ENCODE measurements around the gene CAND1.
"Not testable (repeated sequence)": the region's sequence is repeated elsewhere in the genome, so short reads cannot be mapped to it uniquely, and the experiment has no call there.

The CAND1 gene

DNA sequence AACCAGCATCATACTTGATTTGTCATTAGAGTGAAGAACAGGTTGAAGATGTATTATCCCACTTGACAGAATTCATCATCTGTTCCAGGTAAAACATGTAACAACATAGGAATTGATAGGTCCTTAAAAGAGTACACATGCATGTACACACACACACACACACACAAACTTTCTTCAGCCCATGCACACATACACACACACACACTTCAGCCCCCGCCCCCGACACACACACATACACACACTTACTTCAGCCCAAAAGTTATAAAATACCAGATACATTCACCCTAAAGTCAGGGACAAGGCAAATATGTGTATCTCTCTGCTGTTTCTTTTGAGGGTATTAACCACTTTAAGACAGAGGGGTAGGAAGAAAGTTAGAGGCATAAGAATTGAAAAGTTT, 15.4 kb downstream of the CAND1 start:
- no peak for DNase-seq

DNA sequence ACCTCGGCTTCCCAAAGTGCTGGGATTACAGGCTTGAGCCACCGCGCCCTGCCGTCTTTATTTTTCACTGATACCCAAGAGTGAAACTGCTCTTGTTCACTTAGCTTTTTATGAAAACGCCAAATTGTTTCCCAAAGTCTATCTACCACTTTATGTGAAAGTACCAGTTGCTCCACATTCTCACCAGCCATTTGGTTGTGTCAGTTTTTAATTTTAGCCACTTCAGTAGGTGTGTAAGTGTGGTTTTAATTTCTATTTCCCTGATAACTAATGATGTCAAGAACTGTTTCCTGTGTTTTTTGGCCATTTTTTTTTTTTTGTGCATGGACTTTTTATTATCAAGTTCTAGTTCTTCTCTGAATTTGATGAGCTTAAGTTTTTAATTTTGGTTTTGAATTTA, 17.1 kb downstream of the CAND1 start:
- DNase-seq = no peak

DNA sequence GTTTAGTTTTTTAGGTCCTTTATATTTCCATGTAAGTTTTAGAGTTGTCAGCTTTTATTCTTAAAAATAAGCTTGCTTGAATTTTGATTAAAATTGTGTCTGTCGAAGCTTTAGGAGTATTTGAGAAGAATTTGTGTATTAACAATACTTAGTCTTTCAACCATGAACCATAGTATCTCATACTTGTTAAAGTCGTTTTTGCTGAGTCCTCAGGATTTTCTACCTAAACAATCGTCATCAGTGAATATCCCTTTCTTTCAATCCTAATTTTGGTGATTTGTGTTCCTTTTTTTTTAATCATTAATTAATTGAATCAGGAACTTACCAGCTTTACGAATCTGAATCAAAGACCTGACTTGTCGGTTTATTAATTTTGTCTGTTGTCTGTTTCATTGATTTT, 18.2 kb downstream of the CAND1 start:
- DNase-seq = no peak

DNA sequence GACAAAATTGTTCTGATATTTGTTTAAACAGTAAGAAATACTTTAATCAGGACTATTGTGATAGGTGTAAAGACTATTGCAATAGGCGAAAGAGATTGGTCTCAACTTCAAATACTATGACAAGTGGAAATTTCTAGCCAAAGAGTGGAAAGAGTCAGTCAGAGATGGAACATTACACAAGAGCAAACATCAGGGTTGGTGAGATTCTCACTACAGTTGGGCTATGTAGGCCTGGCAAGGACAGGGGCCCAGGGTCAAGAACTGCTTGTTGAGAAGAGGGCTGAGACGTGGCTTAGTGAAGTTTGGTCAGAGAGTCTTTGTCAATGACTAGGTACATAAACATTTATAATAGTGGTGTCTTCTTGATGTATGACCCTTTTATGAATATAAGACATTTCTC, 19.4 kb downstream of the CAND1 start:
- no peak for DNase-seq

DNA sequence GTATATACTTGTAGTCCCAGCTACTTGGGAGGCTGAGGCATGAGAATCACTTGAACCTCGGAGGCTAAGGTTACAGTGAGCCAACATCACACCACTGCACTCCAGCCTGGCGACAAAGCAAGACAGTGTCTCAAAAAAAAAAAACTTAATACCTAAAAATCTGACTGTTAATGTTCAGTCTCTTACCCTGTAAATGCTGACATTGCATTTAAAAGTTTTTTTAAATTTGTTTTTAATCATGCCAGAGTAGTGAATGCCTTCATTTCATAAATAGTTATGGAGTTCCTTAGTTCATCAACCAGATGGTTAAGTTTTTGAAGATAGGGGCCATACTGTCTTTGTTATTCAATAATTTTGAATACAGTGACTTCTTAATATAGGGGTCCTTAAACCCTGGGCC, 21.2 kb downstream of the CAND1 start:
- no peak for DNase-seq

DNA sequence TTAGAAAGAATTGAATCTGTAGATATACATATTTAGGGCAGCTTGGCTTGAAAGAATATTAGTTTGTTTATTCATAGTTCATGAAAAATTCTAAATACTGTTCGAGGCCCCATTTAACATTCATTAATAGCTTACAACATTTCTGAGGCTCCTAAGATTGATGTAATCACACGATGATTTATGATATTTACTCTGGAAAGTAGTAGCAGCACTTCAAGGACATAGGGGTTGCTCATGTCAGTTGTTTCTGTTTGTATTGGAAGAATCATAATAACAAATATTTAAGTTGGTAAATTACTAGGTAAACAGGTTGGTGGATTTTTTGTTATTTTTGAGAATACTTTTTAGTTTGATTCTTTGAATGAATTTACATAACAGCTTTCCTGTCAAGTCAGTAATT, 30.4 kb downstream of the CAND1 start:
- DNase-seq = no peak

DNA sequence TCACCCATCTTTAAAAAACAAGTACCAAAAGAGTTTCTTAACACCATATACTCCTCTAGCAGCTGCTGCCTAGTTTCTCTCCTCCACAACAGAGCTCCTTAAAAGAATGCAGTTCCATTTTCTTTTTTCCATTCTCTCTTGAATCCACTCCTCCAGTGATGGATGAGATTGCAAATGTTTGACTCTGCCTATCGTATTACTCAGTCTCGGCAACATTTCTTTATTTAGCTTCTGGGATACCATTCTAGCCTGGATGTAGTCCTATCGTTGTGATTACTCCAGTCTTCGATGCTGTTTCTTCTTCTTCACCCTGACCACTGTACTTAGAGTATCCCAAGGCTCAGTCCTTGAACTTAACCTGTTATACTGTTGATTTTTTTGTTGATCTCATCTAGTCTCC, 30.8 kb downstream of the CAND1 start:
- DNase-seq = no peak

DNA sequence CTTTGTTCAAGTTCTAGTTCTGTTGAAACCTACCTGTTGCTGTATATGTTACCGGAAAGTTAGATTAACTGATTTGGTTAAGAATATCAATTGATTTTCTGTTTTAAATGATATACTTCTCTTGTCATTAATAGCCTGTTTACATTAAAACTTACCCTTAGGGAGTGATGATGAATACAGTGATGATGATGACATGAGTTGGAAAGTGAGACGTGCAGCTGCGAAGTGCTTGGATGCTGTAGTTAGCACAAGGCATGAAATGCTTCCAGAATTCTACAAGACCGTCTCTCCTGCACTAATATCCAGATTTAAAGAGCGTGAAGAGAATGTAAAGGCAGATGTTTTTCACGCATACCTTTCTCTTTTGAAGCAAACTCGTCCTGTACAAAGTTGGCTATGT, 33.0 kb downstream of the CAND1 start:
- no peak for DNase-seq

DNA sequence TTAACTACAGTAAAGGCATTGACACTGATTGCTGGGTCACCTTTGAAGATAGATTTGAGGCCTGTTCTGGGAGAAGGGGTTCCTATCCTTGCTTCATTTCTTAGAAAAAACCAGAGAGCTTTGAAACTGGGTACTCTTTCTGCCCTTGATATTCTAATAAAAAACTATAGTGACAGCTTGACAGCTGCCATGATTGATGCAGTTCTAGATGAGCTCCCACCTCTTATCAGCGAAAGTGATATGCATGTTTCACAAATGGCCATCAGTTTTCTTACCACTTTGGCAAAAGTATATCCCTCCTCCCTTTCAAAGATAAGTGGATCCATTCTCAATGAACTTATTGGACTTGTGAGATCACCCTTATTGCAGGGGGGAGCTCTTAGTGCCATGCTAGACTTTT, 36.4 kb downstream of the CAND1 start:
- no peak for DNase-seq

DNA sequence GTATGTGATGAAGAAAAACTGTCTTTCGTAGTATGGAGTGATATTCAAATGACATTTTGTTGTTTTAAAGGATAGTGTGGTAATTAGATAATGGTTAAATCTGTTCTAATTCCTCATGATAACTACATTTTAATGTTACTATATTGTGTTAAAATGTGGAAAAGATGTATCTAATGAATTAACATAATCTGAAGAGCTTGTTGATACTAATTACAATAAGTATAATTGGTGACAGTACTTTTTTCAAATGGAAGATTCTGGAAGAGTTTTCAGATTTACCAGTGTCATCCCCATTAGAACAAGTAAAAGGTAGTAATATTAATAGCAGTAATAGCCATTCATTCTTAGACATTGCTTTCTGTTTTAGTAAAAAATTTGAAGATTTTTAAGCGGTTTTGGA, 37.6 kb downstream of the CAND1 start:
- DNase-seq = no peak

DNA sequence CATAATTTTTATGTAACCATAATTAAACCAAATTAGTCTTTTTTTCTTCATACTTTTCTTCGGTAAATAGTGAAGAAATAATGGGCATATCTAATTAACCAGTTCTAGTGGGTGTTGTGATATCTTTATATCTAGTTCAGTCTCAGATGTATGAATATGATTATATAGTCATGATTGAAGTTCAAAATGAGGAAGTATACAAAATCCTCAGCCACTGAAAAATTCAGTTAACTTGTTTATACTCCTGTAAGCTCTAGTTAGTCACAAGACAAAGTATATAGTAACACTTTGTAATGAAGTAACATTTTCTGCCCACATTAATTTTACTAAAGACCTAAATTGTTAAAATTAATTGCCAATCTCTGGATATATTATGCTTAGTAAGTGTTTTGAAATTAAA, 46.5 kb downstream of the CAND1 start:
- DNase-seq = no peak

DNA sequence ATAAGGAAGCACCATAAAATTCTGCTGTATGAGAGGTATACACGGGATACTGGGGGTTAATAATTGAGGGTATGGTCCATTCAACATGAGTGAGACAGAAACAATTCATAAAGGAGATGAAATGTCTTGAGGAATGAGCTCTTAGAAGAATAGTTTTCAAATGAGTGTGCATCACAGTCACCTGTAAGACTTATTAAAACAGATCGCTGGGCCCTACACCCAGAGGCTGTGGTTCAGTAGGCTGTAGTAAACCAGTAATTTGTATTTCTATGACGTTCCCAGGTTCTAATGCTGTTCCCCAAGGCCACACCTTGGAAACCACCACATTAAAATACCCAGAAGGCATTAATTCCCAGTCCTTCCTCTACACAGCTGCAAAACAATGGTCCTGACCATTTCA, 49.6 kb downstream of the CAND1 start:
- DNase-seq = no peak

DNA sequence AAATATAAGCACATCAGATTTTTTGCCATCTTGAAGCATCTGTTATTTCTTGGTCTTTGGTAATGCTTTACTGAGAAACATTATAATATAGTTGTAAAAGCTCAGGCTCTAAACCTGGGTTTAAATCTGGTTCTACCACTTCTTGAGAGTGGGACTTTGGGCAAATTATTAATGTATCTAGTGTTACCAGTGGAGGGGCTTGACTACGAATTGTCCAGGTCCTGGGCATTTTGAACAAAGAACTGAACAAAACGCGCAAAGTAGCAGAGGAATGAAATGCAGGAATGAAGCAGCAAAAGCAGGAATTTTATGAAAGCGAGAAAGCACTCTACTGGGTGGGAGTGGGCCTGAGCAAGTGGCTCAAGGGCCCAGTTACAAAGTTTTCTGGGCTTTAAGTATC, 50.8 kb downstream of the CAND1 start:
- no peak for DNase-seq

DNA sequence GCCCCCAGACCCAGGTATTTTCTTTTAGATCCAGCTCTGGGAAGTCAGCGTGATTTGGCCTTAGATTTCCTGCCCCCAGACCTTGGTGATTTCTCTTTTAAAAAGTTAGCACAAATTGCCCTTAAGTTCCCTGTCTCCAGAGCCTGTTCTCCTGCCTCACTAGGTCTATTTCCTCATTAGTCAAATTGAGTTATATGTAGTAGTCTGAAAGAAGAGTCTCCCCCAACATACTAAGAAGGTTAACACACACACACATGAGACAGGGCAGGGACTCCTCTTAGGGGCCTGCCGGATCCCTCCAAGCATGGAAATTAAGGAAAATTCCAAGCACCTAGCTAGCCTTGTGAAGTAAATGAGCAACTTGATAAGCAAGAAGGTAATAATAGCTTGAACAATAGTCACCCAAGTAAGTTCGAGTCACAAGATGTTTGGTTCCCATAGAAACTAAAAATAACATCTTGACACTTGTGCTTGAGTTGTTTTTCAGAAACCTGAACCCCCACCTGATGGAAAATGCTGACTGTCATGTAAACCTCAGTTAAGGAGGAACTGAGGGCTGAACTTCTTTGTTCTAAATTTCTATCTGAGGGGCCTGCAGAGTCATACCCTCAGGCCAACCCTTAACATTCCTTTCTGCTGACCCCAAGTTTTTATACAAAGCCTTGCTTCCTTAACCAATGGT, 51.6 kb downstream of the CAND1 start:
- no peak for DNase-seq

DNA sequence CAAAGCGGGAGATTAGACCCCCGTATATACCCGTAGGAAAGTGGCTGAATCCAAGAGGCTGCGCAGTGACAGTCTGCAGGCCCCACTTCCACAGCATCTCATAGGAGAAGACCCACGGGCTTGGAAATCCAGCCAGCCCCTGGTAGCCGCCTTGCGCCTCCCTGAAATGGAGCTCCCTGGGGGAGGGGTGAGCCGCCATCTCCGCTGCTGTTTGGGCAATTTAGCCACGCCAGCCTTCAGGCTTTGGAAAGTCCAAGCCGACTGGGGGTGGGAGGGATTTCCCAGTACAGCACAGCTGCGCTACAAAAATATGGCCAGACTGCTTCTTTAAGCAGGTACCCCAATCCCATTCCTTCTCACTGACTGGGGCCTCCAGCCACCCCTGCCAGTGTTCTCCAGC, 53.4 kb downstream of the CAND1 start:
- DNase-seq = no peak

DNA sequence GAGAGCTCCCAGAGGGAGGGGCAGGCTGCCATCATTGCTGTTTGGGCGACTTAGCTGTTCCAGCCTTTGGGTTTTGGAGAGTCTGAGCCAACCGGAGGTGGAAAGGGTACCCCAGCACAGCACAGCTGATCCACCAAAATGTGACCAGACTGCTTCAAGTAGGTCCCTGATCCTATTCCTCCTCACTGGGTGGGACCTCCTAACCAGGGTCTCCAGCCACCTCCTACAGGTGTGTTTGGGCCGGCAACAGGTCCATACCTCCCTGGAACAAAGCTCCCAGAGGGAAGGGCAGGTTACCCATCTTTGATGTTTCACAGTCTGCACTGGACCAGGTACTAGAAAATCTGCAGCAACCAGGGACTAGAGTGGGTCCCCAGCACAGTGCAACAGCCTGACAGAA, 53.8 kb downstream of the CAND1 start:
- no peak for DNase-seq

DNA sequence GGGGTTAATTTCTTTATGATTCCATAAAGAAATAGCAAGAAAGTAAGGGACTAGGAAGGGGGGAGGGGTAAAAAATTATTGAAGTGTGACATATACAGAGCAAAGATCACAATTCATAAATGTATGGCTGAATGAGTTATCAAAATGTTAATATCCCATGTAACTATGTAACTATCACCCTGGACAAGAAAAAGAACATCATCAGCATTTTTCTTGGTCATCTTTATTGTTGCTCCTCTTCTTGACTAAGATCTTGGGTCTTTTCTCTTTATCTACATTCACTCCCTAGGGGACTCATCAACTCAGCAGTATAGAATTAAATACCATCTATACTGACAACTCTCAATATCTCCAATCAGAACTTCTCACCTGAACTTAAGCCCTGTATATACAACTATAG, 57.5 kb downstream of the CAND1 start:
- DNase-seq = no peak

DNA sequence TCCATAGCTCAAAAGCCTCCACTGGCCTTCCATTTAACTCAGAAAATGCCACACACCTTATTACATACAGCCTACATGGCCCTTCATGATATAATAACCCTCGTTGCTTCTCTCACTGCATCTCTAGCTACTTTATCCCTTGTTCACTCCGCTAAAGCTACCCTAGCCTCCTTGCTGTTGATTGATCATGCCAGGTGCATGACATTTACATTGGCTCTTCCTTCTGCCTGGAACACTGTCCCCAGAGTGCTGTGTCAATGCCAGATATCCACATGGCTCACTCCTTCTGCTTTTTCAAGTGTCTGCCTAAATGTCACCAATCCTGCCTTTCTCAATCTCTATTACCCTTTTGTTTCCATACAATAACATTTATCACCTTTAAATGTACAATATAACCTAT, 58.3 kb downstream of the CAND1 start:
- peak; percentile 17 to 51 for DNase-seq

DNA sequence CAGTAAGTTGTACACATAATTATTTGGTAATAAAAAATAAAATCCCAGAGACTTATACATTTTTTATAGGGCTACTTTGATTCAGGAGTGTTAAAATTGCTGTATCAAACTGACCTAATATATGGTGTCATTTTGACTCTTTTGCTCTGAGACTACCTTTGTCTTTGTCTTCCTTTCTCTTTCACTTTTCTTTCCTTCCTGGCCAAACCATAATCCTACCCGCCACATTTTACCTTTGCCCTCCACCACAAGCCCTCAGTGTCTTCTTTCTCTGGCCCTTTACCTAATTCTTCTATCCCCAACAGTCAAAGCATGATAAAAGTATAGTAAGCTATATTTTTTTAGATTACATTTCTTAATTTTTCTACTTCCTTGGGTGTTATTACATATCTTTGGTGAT, 62.0 kb downstream of the CAND1 start:
- DNase-seq = no peak

DNA sequence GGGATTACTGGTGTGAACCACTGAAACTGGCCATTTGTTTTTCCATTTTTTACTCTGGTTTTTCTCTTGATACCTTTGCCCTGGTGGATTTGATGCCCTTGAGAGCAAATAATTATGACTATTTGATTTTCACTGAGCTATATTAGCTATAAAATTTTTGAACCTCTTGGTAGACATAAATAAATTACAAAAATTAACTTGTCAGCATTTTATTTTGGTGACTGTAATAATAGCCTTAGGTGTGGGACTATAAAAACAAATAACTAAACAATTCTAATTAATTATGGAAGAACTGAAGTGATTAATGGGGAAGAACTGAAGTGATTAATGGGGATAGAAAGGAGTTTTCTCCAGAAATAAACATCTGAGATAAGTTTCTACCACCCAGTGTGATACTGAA, 62.7 kb downstream of the CAND1 start:
- no peak for DNase-seq

DNA sequence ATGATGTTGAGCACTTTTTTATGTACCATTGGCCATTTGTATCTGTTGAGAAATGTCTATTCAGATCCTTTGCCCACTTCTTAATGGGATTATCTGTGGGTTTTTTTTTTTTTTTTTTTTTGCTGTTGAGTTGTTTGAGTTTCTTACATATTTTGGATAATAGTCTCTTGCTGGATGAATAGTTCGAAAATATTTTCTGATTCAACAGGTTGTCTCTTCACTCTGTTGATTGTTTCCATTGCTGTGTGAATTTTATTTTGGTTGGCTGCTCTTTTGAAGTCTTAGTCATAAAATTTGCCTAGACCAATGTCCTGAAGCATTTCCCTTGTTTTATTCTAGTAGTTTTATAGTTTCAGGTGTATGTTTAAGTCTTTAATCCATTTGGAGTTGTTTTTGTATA, 64.5 kb downstream of the CAND1 start:
- DNase-seq = no peak

DNA sequence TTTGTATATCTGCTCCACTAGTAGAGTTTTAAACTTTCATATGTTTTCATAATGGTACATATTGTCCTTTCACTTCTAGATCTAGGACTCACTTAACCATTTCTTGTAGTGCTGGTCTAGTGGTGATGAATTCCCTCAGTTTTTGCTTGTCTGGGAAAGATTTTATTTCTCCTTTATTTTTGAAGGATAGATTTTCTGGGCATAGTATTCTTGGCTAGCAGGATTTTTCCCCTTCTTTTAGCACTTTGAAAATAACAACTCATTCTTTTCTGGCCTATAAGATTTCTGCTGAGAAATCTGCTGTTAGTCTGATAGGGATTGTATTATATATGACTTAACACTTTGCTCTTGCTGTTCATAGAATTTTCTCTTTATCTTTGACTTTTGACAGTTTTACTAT, 69.3 kb downstream of the CAND1 start:
- no peak for DNase-seq

DNA sequence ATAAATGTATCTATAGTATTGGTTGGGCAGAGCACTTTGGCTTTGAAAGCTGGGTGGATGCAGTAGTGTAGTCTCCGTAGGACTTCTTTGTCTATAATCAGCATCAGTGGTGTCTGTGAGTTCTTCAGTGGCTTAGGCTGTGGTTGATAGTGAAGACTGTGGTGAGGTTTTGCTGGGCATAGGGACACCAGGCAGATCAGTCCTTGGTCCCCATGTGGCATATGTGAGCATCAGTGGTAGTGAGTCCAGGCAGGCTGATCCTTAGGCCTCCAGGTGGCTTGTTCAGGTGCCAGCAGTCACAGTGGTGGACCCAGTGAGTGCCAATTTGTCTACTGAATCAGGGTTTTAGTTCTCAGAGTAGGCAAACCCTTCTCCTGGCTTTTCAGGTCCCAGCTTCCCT, 70.4 kb downstream of the CAND1 start:
- DNase-seq = no peak

DNA sequence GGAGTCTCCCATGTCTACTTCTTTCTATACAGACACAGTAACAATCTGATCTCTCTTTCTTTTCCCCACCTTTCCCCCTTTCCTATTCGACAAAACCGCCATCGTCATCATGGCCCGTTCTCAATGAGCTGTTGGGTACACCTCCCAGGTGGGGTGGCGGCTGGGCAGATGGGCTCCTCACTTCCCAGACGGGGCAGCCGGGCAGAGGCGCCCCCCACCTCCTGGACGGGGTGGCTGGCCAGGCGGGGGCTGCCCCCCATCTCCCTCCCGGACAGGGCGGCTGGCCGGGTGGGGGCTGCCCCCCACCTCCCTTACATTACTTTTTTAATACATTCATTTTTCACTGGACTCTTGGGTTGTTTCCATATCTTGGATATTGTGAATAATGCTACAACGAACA, 71.9 kb downstream of the CAND1 start:
- DNase-seq = not testable (repeated sequence)

DNA sequence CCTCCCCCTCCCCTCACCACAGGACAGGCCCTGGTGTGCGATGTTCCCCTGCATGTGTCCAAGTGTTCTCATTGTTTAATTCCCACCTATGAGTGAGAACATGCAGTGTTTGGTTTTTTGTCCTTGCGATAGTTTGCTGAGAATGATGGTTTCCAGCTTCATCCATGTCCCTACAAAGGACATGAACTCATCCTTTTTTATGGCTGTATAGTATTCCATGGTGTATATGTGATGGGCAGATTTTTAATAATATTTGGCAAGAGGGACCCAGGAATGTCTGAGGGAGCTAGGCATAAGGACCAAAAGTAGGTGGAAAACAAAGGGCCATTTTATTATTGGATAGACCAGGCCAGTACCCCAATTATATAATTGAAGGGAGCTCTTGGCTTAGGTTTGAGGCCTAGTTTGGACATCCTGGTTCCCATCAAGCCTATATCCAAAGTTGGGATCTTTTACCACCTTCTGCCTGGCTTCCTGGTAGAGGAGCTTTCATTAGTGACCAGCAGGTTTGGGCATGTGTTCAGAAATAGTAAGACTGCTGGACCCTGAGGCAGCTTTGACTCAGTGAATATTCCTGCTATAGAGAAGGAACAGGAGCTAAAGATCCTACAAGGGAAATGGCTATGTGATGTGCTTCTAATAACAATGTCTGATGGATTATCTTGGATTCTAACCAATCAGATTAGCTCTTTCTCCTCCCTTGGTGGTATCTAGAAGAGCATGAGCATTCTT, 76.0 kb downstream of the CAND1 start:
- DNase-seq = no peak

Measured in NCI-H524 (cell line).